NB4 (cell line): ENCODE measurements around the gene ITSN1.

ENCODE experiments used
- CTCF ChIP-seq: IDR thresholded peaks from one replicate; pipeline ENCODE4 v1.5.1; 2012; ENCODE audit warnings: low read depth, low read length
- MYC ChIP-seq: IDR thresholded peaks from 2 replicates; pipeline ENCODE4 v1.6.1; 2011; ENCODE audit warnings: low read depth, low read length
- POLR2A ChIP-seq: IDR thresholded peaks from 2 replicates; pipeline ENCODE4 v1.6.1; 2011; ENCODE audit warnings: mild to moderate bottlenecking; ENCODE audit not compliant: insufficient read length; ENCODE audit errors: extremely low read depth

GRCh38 chr21:33855190-33855589 lies 212.9 kb downstream of the ITSN1 start:
- TF ChIP-seq CTCF (peak; percentile 46), POLR2A (no peak), MYC (no peak)
